Right forelimb (tissue), 1 donor: ENCODE measurements around the gene TNFRSF4.

ENCODE experiments used
- DNase-seq: peaks from one replicate; pipeline ENCODE4 v3.0.0-alpha.2; 2018

The TNFRSF4 gene

GRCh38 chr1:1216770-1217620 lies 3.0 kb upstream of the TNFRSF4 start:
- no peak for DNase-seq

GRCh38 chr1:1215881-1216605 lies 2.1 kb upstream of the TNFRSF4 start:
- no peak for DNase-seq

GRCh38 chr1:1215080-1215676 lies 1.2 kb upstream of the TNFRSF4 start:
- DNase-seq = no peak

- DNase-seq = peak; percentile 58
These were observed 1.1 kb downstream of the TNFRSF4 start for GRCh38 chr1:1212780-1213344.

GRCh38 chr1:1211541-1212441 lies 2.2 kb downstream of the TNFRSF4 start:
- DNase-seq = peak; percentile 36

- peak; percentile 39 for DNase-seq
These were observed 3.0 kb downstream of the TNFRSF4 start for GRCh38 chr1:1210726-1211540.

GRCh38 chr1:1208713-1209433 lies 5.1 kb downstream of the TNFRSF4 start:
- DNase-seq = peak; percentile 52

GRCh38 chr1:1207571-1207892 lies 6.4 kb downstream of the TNFRSF4 start:
- peak; percentile 30 for DNase-seq

- DNase-seq = peak; percentile 40
These were observed 6.9 kb downstream of the TNFRSF4 start for GRCh38 chr1:1206966-1207531.

GRCh38 chr1:1206376-1206965 lies 7.5 kb downstream of the TNFRSF4 start, which contains the start of gene TNFRSF18:
Gene TNFRSF18, minus strand, starts transcription at chr1:1206592. Its CDS starts 21 bp downstream, at chr1:1206571.
- peak; percentile 48 for DNase-seq

- peak; percentile 47 for DNase-seq
These were observed 8.1 kb downstream of the TNFRSF4 start for GRCh38 chr1:1205769-1206375.

- peak; percentile 44 for DNase-seq
These were observed 8.8 kb downstream of the TNFRSF4 start for GRCh38 chr1:1204998-1205768.

- DNase-seq = no peak
These were observed 9.5 kb downstream of the TNFRSF4 start for GRCh38 chr1:1204425-1204920.

GRCh38 chr1:1203561-1204424 lies 10.2 kb downstream of the TNFRSF4 start:
- DNase-seq = peak; percentile 40

- DNase-seq = peak; percentile 40
These were observed 11.0 kb downstream of the TNFRSF4 start for GRCh38 chr1:1202831-1203560.
